HG03103 (cell line): ENCODE results near the gene OTUD5.

Experiments
- ATAC-seq: cut with Tn5 transposase; IDR thresholded peaks from one replicate; pipeline ENCODE4 v1.9.1; 2021; ENCODE audit warnings: low read depth; ENCODE audit not compliant: unreplicated experiment

OTUD5 gene

DNA sequence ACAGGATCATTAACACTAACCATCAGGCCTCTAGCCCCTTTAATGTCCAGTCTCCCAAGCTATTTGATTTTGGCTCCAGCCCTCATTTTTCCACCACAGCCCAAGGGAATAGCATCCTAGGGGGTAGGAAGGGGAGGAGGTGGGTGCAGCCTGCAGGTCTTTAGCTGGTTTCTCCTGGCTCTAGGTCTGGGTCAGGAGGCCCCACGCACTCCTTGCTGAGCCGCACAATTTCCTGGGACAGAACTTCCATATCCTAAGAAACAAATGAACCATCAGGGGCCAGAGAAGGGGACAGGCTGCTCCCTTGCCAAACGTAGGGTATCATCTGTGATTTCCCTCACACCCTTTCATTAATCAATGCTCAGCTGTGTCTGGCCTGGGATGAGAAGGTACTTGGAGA, 16.6 kb upstream of the OTUD5 start:
- no peak for ATAC-seq

DNA sequence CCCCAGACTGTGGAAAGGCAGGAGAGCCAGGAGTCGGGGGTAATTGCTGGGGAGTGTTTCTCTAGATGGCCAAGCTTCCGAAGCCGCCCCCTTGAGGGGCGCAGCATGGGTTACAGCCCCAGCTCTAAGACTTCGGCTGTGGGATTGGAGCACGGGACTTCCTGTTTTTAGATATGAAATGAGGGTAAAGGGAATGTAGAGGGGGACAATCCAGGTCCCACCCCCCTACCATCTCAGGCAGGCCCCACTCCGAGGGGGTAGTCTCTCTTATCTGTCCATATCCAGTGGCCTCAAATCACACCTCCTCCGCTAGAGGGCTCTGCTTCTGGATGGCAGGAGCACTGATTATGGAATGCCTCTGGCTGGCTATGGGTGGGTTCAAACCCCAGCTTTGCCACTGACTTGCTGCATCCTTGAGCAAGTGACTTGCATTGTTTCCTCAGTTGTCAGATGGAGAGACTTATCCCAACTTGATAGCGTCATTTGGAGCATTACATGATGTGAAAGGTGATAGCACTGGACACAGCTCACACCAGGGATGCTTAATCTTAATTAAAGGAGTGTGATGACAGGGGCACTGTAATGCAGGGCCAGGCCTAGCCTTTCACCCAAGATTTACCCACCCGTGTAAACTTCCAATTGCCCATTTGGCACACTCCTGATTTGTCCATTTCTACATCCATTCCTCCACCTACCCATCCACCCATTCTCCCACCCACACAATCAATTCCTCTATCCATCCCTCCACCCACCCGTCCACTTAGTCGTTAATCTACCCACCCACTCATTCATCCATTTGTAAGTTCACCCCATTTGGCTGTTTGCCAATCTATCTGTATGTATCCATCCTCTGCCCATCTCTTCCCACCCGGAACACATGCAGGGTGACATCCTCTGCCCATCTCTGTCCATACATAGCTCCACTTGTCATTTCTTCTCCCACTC, 15.1 kb upstream of the OTUD5 start:
- ATAC-seq = no peak

DNA sequence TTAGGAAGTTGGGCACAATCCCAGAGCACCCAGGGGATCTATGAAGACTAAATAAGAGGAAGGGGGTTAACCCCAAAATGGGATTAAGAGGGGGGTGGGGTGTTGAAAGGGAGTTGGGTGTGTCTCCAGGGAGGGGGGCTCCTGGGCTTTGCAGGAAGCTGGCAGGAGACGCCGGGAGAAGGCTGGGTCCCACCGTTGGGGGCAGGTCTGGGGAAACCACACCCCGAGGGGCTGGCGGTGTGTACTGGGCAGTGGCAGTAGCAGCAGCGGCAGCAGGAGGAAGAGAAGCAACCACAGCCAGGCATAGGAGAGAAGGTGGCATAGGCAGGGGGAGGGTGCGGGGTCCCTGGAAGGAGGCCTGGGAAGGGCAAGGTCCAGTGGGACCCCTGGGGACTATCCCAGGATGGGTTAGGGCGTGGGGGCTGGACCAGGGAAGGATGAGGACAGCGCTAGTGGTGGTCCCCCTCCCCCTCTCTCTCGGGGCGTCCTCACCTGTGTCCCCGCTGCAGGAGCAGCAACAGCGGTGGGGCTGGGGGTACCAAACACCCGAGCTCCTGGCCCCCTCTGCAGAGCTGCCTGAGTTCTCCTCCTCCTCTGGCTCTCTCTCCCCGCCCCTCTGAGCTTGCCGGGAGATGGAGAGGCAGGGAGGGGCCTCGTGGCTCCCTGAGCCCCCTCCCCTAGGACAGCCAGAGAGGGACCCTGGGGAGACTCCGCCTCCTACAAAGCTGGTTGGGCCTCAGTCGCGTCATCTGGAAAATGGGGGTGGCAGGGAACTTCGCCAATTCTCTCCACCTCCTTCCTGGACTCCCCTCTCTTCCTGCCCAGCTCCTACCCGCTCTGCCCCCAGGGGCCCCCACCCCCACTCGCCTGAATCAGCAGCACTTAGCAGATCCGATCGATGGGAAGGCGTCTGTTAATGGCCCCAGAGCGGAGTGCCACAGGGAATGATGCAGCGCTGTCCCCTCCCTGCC, 14.1 kb upstream of the OTUD5 start, which contains the start of gene KCND1:
TSS of gene KCND1 (minus strand) at position 596 of the 971 bp plus-strand sequence. CDS start 1,573 bp downstream, outside the sequence.
- no peak for ATAC-seq

DNA sequence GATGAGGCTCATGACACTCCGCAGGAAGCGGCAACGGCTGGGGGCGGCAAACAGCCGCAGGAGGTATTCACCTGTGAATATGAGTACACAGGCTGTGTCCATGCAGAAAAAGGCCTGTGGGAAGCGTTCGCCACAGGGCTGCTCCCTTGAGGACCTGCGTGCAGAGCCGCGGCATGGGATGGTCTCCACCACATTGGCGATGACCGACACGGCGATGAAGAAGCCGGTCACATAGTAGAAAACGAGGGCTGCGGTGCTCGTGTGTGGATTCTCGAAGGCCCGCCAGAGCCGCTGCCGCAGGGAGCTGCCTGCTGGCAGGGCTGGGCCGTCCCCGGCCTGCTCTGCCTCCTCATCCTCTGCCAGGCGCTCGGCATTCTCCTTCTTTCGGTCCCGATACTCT, 12.1 kb upstream of the OTUD5 start:
- no peak for ATAC-seq

DNA sequence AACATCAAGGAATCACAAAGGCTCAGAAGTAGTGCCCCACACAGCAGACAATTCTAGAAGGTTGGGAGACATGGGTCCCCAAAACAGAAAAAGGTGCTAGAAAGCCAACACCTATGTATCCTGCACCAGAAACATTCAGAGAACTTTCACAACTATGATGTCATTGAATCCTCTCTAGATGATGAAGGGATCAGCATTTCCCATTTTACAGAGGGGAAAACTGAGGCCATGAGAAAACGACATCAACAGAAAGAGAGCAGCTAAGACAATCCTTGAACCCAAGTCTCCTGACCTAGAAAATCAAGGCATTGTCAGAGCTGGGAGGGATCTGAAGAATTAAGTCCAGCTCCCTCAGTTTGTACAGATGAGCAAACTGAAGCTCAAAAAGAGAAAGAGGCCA, 11.0 kb upstream of the OTUD5 start:
- ATAC-seq = no peak

DNA sequence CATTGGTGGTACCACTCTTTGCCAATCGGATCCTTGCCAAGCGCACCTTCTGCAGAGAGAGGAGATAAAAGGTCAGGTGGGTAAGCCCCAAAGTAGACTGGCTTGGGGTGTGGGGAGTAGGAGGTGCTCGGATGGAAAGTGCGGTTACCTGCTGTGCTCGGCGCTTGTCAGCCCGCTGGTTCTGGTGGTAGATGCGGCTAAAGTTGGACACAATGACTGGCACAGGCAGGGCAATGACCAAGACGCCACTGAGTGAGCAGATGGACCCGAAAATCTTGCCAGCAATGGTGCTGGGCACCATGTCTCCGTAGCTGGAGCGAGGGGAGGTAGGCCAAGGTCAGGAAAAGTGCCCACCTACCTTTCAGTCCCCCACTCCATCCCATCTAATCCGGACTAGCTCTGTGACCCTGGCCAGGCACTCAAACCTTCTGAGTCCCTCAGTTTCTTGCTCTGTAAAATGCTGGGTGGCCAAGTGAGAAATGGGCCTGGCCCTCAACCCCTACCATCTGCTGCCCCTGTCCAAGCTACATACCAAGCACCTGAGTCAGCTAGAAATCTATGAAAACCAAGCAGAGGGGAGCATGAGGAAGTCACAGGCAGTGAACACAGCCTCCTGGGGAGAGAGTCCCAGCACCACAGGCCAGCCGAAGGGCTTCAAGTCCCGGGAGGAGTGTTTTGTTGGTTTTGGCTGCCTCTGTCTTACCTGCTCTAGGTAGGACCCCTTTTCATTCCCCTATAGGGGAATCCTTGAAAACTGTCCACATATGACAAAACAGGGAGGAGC, 9.6 kb upstream of the OTUD5 start:
- ATAC-seq = no peak

DNA sequence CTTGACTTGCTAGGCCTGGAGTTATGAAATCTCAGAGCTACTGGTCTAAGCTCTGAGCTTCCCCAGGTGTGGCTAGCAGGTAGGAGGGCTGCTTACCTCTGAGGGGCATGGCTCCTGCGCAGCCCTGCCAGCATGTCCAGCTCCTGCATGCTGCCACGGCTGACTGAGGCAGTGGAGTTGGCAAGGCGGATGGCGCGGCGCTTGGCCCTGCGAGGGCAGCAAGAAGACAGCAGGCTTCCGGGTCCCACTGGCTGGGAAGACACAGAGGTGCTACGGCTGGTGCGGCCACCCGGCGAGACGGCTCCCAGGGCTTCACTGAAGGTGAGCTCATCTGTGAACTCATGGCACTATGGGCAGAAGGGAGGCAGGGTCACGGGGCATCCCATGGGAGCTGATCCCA, 8.6 kb upstream of the OTUD5 start:
- ATAC-seq = no peak

DNA sequence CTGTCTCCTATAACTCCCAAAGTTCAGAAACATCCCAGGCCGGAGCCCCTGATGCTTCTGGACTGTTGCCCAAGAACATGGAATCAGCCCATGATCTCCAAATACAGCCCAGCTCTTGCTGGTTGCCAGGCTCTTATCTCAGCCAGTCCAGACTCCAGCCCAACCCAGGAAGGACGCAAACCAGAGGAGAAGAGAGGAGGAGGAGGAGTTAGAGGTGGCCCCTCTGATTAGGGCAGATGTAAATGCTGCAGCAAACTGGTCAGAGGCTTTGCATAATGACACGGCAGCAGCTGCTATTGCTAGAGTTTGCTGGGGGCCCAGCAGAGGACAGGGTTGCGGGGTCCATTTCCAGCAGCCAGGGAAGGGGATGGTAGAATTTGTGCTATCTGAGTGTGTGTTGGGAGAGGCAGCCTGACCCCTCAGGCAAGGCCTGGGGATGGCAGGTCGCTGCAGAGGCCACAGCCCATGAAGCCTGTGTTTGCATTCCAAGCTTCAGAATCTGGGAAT, 4.2 kb upstream of the OTUD5 start:
- no peak for ATAC-seq

DNA sequence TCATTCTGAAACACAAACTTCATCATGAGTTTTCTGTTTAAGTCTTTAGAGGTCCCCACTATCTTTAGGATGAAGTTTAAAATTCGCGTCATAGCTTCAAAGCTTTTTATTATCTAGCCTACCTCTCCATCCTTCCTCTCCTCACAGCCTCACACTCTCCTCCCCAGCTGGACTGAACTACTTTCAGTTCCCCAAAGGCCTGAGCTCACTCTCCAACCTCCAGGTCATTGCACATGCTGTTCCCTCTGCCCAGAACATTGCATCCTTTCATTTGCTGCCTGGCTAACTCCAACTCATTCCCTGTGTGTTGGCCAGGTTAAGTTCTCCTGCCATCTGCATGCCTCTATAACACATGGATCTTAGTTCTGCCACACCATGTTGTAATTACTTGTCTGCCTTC, 2.9 kb upstream of the OTUD5 start:
- ATAC-seq = no peak

DNA sequence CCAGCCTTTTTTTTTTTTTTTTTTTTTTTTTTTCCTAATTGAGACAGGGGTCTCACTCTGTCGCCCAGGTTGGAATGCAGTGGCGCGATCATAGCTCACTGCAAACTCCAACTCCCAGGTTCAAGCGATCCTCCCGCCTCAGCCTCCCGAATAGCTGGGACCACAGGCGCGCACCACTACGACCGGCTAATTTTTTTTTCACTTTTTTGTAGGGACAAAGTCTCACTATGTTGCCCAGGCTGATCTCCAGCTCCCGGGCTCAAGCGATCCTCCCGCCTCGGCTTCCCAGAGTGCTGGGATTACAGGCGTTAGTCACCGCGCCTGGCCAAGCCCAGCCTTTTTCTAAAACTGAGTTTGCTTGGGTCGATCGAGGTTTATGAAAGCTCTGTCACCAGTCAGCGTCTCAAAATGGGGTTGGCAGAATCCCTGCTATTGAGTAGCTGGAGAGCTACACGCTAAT, 1.3 kb upstream of the OTUD5 start:
- ATAC-seq = no peak

DNA sequence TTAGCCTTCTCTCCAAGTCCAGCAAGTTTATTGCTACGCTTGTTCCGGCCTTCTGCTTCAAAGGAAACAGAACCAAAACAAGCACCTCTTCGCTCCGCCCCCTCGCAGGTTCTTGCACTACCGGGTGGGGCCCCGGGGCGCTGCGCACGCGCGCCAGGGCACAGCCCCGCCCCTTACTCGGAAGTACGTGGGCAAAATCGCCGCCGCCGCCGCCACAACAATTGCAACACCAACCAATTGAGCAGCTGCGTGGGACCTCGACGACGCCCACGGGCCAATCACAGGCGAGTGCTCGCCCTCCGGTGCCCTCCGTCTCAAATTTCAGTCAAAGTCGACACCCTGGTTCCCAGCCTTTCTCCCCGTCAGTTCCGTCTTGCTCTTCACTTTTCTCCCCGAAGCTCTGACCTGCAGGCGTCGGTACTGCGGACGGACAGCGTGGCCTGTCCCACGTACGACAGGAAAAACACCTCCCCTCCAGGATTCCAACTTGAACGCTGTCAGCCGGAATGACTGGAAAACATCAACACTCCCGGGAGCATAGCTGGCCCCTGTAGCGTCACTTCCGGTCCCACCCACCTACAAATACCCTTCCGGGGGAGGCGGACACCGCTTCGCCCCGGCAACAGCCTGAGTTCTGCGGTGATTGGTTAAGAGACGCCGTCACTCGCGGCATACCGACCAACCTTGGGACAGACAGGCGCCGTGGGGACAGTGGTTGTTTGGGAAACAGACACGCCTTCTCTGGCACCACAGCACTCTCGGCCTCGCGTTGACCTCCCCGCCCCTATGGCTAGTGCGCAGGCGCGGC, 624 bp upstream of the OTUD5 start:
- peak; percentile 67 for ATAC-seq

DNA sequence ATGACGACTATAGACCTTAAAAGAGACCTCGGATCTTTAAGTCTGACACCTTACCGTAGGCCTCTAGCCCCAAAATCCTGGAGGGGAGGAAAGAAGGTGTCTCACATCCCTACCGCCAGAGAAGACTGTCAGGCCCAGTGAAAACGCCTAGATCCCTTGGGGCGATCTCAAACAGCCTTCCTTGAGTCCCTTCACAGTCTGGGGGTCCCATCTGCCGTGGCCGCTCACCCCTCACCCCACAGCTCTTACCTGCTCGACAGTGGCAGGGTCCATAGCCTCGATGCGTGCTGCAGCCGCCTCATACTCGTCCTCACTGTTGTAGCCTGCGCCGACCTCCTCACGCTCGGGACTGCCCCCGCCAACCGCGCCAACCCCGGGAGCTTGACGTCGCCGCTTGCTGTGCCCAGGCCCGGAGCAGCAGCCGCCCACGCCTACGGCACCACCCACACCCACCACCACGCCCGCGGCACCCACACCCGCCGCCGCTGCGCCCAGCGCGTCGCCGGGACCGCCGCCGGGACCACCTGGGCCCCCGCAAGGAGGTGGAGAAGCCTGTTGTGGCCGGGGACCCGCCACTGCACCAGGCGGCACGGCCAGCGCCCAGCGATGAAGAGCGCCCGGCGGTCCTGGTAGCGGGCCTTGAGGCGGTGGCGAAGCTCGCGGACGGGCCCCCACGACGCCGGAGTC, 536 bp downstream of the OTUD5 start:
- ATAC-seq = peak; percentile 2

DNA sequence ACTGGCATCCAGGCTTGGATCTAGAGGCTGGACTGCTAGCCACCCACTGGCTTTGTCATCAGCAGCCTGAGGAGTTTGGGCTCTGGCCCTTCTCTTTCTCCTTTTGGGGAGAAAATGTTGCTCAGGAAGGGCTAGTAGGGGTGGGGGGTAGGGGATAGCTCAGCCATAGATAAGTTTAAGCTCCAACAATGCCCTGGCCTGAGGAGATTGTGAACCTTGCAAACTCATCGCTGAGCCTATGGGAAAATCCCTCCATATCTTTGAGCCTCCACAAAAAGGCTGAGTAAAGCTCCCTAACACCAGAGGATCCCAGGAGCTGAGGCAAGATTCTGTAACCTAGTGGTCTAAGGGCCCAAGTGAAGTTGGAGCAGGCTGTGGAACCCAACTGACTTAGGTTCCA, 8.8 kb downstream of the OTUD5 start:
- ATAC-seq = no peak

DNA sequence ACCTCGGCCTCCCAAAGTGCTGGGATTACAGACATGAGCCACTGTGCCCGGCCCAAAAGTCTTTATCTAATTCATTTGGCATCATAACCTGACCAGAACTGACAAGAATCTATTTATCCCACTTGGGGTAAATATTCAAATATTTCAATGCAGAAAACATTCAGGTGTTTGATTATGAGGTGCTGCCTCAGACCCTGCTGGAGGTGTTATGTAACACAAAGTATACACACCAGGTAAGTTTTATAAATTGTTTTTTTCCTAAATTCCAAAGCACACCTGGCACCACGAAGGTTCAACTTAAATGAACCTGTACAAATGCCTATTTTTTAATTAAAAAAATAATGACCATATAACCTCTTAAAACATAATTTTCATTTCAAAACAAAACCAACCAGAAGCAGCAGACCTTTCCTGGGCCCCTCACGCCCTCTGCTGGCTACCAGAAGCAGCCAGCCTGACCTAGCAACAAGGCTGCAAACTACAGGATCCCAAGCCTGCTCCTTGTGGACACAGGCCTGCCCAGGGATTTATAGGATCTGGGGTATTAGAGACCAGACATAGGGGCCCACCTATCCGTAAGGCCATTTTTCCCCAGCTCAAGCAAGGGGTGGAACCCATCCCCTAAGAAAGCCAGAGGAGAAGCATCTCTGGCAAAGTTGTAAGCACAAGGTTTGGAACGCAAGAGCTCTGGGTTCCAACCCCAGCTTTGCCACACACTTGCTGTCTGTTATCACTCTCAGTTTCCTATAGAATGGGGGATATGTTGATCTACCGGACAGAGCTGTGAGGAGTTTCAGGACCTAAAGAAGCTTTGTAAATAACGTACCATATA, 11.7 kb downstream of the OTUD5 start:
- ATAC-seq = no peak

DNA sequence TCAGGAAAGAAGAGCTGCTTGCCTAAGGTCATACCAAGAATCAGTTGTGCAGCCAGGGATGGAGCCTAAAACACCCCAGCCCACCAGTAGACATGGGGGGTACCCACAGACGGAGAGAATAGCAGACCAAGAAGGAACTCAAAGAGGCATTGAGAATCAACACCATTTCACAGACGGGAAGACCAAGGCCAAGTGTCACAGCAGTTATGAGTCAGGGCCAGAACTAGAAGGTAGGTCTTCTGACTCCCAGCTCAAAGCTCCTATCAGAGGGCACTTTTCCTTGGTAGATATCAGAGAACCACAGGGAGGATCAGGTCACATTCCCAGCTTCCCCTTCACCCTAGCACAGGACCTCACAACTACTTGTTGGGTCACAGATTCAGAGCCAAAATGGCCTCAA, 14.5 kb downstream of the OTUD5 start:
- no peak for ATAC-seq

DNA sequence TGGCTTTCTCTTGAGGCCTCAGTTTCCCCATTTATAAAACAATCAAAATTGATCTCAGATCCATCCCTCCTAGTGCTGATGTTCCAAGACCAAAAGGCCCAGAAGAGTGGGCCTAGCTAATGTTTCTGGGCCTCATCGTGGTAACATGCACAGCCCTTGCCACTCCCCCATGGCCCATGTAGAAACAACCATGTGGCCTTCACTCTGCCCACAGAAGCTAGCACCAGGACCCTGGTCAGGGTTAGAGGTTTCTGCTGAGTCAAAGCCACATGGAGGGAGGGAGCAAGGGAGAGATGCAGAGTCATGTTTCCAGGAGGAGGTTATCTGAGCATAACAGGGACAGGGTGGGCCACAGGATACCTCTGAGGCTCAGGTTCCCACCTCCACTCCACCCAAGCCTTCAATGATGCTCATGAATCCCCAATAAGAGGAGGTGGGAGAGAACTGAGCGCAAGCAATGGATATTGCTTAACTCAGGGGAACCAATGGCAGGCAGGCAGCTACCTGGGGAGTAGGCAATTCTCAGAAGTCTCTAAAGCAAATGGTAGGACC, 16.9 kb downstream of the OTUD5 start:
- no peak for ATAC-seq

DNA sequence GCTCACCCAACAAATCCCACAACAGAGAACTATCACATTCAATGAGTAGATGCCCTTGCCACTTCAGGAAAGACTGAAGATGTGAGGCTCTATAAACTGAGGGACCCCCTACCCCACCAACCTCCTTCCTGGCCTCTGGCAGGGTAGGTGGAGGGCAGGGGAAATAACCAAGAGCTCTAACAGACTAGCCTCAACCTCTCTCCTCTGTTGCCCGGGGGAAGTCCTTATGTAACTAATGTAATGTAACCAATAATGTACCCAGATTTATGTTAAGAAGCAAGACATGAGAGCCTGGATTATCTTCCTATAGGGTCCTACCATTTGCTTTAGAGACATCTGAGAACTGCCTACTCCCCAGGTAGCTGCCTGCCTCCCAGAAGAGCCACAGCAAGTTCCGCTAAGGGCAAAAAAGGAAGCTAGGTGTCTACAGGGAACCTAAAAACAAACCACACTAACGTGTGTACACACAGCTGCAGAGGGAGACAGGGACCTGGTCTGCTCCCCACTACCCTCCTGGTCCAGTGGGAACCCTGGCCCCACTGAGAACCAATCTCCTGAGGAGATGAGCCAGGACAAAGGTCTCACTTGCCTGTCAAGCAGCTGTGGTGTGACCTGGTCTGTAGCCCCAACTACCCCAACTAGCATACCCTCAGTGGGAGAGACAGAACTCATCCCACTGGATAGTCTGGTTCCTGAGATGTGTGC, 17.7 kb downstream of the OTUD5 start:
- no peak for ATAC-seq
